DMS53 treated with DMSO at 0.1 percent for 48 hours (cell line): ENCODE results near the gene COPA.
A peak's percentile ranks its signal among the peaks of the same experiment; 100 is the strongest.
"Not testable (repeated sequence)": the region's sequence is repeated elsewhere in the genome, so short reads cannot be mapped to it uniquely, and the experiment has no call there.

ENCODE experiments used
- DNase-seq: peaks from one replicate; lab custom pipeline; 2025; ENCODE audit not compliant: unreplicated experiment; lab: John Stamatoyannopoulos, UW

Gene COPA

GRCh38 chr1:160342953-160343869 is at the start of gene COPA, which contains the start of gene NCSTN:
TSS of gene COPA (minus strand) at chr1:160343250. CDS start at chr1:160343170, 80 bp downstream.
TSS of gene NCSTN (plus strand) at chr1:160343383. CDS start at chr1:160343397, 14 bp downstream.
- DNase-seq, result peak; percentile 79

DNA sequence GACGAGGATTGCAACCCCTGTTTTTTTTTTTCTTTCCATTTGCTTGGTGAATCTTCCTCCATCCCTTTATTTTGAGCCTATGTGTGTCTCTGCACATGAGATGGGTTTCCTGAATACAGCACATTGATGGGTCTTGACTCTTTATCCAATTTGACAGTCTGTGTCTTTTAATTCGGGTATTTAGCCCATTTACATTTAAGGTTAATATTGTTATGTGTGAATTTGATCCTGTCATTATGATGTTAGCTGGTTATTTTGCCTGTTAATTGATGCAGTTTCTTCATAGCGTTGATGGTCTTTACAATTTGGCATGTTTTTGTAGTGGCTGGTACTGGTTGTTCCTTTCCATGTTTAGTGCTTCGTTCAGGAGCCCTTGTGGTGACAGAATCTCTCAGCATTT is 45.4 kb upstream of the COPA start:
- DNase-seq, result not testable (repeated sequence)

DNA sequence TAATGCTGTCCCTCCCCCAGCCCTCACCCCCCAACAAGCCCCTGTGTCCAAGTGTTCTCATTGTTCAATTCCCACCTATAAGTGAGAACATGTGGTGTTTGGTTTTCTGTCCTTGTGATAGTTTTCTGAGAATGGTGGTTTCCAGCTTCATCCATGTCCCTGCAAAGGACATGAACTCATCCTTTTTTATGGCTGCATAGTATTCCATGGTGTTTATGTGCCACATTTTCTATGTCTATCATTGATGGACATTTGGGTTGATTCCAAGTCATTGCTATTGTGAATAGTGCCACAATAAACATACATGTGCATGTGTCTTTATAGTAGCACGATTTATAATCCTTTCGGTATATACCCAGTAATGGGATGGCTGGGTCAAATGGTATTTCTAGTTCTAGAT is 41.8 kb upstream of the COPA start:
- DNase-seq, result not testable (repeated sequence)

GRCh38 chr1:160377585-160378206 is 34.6 kb upstream of the COPA start:
- DNase-seq, result no peak

- DNase-seq, result peak; percentile 72
Measured at GRCh38 chr1:160376525-160377131, 33.6 kb upstream of the COPA start.

DNA sequence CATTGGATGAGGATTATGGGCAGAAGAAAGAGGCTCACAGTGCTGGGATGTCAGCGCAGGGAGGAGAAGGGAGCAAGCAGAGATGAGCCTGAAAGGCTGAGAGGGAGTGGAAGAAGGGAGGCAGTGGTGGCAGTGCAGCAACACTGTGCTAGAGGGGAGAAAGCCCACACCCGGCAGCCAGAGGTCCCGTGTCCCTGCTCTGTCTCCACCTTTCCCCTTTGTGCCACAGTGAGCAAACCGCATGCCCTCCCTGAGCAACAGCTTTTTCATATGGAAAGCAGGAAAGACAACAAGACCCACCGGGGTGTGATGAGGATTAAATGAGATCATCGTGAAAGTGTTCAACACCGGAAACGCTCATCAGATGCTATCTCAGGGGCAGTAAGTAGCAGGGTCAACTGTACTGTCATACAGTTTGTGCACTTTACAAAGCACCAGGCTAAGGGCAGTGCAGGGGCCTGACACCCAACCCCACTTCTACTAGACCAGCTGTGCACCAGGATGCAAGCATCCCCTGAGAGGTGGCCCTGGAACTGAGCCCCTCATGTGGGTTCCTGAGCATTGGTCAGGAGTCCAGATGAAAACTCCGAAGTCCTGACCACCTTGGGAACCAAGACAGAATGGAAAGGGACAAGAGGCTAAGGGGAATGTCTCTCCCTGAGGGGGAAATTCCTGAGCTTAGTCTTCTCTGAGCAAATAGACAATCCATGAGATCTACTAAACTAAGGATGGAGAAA is 32.9 kb upstream of the COPA start:
- no peak for DNase-seq

GRCh38 chr1:160374306-160375110 is 31.5 kb upstream of the COPA start:
- no peak for DNase-seq

- no peak for DNase-seq
Measured at GRCh38 chr1:160373696-160374095, 30.6 kb upstream of the COPA start.

GRCh38 chr1:160371756-160372155 is 28.7 kb upstream of the COPA start:
- DNase-seq, result no peak

DNA sequence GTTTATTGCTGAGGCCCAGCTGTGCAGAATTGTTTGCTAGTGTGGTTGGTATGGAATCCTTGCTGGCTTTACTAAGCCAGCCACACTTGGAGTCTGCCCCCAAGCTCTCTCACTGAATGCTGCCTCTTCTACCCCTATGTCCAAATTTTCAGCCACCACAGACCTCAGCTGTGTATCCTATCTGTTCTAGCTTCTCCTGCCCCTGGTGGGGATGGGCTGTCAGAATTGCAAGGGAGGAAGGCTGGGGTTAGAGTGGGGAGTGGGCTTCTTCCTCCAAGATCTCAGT is 28.2 kb upstream of the COPA start:
- DNase-seq, result no peak

GRCh38 chr1:160370561-160371345 is 27.7 kb upstream of the COPA start:
- DNase-seq, result no peak

DNA sequence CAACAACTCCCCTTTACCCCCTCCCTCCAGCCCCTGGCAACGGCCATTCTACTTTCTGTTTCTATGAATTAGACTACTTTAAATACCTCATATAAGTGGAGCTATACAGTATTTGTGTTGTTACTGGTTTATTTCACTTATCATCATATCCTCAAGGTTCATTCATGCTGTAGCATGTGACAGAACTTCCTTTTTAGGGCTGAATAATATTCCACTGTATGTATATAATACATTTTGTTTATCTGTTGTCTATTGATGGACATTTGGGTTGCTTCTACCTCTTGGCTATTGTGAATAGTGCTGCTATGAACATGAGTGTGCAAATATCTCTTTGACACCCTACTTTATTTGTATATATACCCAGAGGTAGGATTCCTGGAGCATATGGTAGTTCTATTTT is 26.0 kb upstream of the COPA start:
- DNase-seq, result no peak

DNA sequence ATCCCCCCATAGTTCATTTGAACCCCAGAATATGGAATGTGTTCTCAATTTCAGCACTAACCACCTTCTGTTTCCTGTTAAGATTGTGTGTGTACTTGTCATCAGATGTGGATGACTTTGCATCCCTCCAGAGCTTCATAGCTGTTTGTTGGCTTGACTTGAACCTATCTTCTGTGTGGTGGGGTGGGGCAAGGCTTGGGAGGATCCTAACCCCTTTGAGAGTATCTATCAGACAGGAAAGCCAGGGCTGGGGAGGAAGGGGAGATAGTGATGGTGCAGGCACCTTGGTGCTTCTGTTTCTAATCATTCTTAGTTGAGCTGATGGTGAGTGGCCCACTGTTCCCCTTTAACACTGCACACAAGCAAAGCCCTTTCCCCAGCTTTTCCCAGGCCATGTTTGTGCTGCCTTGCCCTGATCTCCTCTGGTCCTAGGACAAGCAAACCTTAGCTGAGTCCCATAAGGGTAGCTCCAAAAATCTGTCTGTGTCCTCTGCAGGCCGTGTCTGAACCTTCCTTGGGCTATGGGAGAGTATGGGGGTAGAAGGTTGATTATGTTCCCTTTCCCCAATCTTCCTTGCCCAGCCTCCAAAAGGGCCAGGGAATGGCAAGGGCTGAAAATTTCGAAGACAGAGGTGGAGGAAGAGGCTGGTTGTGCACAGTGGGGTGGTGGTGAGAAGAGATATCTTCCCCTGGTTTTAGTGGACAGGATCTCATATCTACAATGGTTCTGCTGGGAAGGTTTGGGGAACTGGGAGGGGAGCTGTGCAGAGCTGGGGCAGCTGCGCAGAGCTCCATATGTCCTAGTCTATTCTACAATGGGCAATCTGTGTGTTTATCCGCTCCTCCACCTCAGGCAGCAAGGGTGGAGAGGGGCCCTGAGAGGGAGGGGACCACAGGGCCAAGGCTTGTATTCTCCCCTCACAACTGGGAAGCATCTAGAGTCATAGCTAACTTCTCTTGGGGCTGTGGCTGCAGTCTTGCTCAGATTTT is 25.2 kb upstream of the COPA start:
- no peak for DNase-seq

DNA sequence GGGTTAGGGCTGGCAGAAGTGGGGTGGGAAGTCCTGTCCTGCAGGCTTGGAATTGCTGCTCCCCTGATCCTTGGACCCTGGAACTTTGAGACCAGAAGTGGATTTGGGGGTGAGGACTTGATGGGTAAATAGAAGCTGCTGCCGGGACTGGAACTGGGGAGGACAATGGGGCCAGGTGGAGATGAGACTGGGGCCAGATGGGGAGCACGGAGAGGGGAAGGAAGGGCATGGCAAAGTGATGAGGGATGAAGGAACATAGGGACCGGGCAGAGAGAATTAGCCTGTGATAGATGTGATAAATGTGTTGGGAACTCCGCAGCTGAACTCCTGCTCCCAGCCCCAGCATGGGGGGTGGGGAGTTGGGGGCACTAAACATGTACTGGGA is 24.5 kb upstream of the COPA start:
- no peak for DNase-seq

- DNase-seq, result no peak
Measured at GRCh38 chr1:160366731-160367515, 23.9 kb upstream of the COPA start, which contains the start of gene NHLH1. TSS of gene NHLH1 (plus strand) at chr1:160367071. CDS start at chr1:160370732, 3,661 bp downstream.

DNA sequence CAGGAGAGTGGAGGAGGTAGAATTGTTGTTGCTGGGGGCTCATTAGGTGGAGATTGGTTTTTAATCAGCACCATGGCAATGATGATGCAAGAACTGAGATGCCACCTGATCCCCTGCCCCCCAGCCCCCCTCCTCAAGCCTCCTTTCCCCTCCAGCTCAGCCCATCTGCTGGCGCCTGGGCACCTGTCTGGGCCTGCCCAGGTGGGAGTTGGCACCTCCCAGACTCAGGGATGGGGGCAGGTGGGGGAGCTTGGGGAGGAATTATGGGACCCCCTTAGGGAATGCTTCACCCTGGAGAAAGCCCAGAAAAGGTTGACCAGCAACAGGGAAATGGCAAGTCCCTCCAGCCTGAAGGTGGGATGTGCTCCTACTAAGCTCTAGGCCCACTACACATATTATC is 22.3 kb upstream of the COPA start:
- no peak for DNase-seq

- no peak for DNase-seq
Measured at GRCh38 chr1:160363951-160364735, 21.1 kb upstream of the COPA start.
